Keratinocyte (primary cell): ENCODE results near the gene OTOF. TPM values are rescaled to one million over a fixed set of nuclear protein-coding genes. Genes with fewer than 3 reads are reported as not detected.

Experiments used
- DNase-seq: peaks from one replicate; pipeline ENCODE4 v3.0.0-alpha.2; 2011; ENCODE audit warnings: low read depth, missing footprints, low spot score
- FAIRE-seq: peaks from 2 replicates; lab custom pipeline; 2011; peaks lifted over from hg19 to GRCh38; lab: Jason Lieb, UNC
- H2AFZ ChIP-seq: 2 replicates; pipeline ENCODE4 v1.6.0; 2012; ENCODE audit warnings: low read length, control low read depth, inconsistent platforms; ENCODE audit not compliant: control insufficient read depth
- H3K27ac ChIP-seq: 2 replicates; pipeline ENCODE4 v1.5.1; 2011; ENCODE audit warnings: low read length; ENCODE audit not compliant: control insufficient read depth, insufficient read depth
- H3K27me3 ChIP-seq: 3 replicates; pipeline ENCODE4 v1.6.0; 2011; ENCODE audit warnings: low read length; ENCODE audit not compliant: control insufficient read depth, insufficient read depth; ENCODE audit errors: extremely low read depth
- H3K36me3 ChIP-seq, 2 experiments: 2 replicates in 1 of 2; 3 replicates in 1 of 2; pipeline ENCODE4 v1.5.1; 2011; ENCODE audit warnings: low read length in 2 of 2, mild to moderate bottlenecking in 1 of 2; ENCODE audit not compliant: control insufficient read depth in 2 of 2, insufficient read depth in 2 of 2; ENCODE audit errors: extremely low read depth in 1 of 2
- H3K4me1 ChIP-seq: 3 replicates; pipeline ENCODE4 v1.5.1; 2011; ENCODE audit warnings: low read length; ENCODE audit not compliant: control insufficient read depth, insufficient read depth; ENCODE audit errors: extremely low read depth
- H3K4me2 ChIP-seq: 3 replicates; pipeline ENCODE4 v1.6.0; 2011; ENCODE audit warnings: low read depth, low read length; ENCODE audit not compliant: control insufficient read depth, insufficient read depth; ENCODE audit errors: extremely low read depth
- H3K4me3 ChIP-seq, 3 experiments: fragments of 200-600 bp in 1 of 3; sonication (generic) in 1 of 3; 2 replicates in 2 of 3; 3 replicates in 1 of 3; pipeline ENCODE4 v1.5.1; 2011 to 2016; ENCODE audit warnings: low read length in 3 of 3, mild to moderate bottlenecking in 3 of 3, control low read depth in 2 of 3, inconsistent platforms in 1 of 3, low read depth in 1 of 3, mixed read lengths in 1 of 3, mixed run types in 1 of 3, moderate library complexity in 1 of 3; ENCODE audit not compliant: control insufficient read depth in 2 of 3, insufficient read depth in 2 of 3; ENCODE audit errors: extremely low read depth in 1 of 3
- H3K79me2 ChIP-seq: 2 replicates; pipeline ENCODE4 v1.6.0; 2012; ENCODE audit warnings: low read length; ENCODE audit not compliant: control insufficient read depth, insufficient read depth
- H3K9ac ChIP-seq: 3 replicates; pipeline ENCODE4 v1.6.0; 2011; ENCODE audit warnings: low read length; ENCODE audit not compliant: control insufficient read depth, insufficient read depth; ENCODE audit errors: extremely low read depth
- H3K9me1 ChIP-seq: 3 replicates; pipeline ENCODE4 v1.6.0; 2011; ENCODE audit warnings: low read length; ENCODE audit not compliant: control insufficient read depth, insufficient read depth; ENCODE audit errors: extremely low read depth
- H3K9me3 ChIP-seq: 2 replicates; pipeline ENCODE4 v1.5.1; 2012; ENCODE audit warnings: low read depth, low read length; ENCODE audit not compliant: control insufficient read depth
- H4K20me1 ChIP-seq: 3 replicates; pipeline ENCODE4 v1.6.0; 2011; ENCODE audit warnings: low read length; ENCODE audit not compliant: control insufficient read depth, insufficient read depth; ENCODE audit errors: extremely low read depth
- EZH2 ChIP-seq: IDR thresholded peaks from one replicate; pipeline ENCODE4 v1.6.1; 2012; ENCODE audit warnings: inconsistent platforms, mild to moderate bottlenecking, low read length, moderate library complexity
- dilution Hi-C: fragments of 300-500 bp; cut with MboI; formaldehyde crosslinking; loops from one replicate; pipeline ENCODE4 v1.7.0; 2020; ENCODE audit warnings: low sequenced_read_pairs; ENCODE audit not compliant: extremely low pct_ligation_motif_present
- polyA plus RNA-seq, 5 experiments: library from polyadenylated mRNA; depleted of rRNA in 3 of 5; stranded (reverse) in 3 of 5; stranded (forward) in 1 of 5; unstranded in 1 of 5; fragments of >200 nt; gene quantifications; 1 replicate in 1 of 5; 2 replicates in 3 of 5; 3 replicates in 1 of 5; pipeline versions ENCODE4 v1.2.1 to v1.2.3, GENCODE V29; 2011 to 2012; ENCODE audit warnings: missing spikeins in 2 of 5, low read depth in 1 of 5, low replicate concordance in 1 of 5
- TF ChIP-seq, protein P1 (sequence below), 3 experiments: IDR thresholded peaks in 1 of 3; conservative IDR thresholded peaks in 1 of 3; optimal IDR thresholded peaks in 1 of 3; 2 replicates in 2 of 3; 3 replicates in 1 of 3; pipeline versions ENCODE3 to v1.5.1; 2011; ENCODE audit warnings: low read length in 3 of 3, mild to moderate bottlenecking in 3 of 3, moderate library complexity in 2 of 3, control low read depth in 1 of 3, inconsistent platforms in 1 of 3; ENCODE audit not compliant: insufficient read depth in 2 of 3; ENCODE audit errors: extremely low read depth in 1 of 3

OTOF gene
- polyA plus RNA-seq, 1 donor (not counting 4 experiments of a cell fraction or from before 2014, with no cell fraction given): not detected

DNA sequence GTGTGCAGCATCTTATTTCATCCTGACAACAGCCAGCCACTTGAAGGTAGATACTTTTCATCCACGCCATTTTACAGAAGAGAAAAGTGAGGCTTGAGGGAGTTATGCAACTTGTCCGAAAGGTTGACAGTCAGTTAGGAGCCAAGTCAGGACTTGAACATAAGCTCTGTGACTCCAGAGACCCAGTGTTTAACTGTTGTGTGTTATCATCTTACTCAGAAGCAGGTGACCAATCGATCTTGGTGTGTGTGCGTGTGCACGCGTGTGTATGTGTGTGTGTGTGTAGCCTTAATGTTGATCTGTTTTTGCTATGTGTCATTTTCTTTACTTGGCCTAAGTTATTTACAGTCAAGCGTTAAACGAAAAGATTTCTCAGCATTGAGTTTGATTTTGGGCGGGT is 54.2 kb downstream of the OTOF start:
- H4K20me1 ChIP-seq: no peaks in the 10 kb centered on the region
- no peak overlapping the region for H3K4me2 ChIP-seq
- H3K4me3 ChIP-seq: no peak overlapping the region
- no peaks in the 10 kb centered on the region for H3K9me3 ChIP-seq
- no peak for FAIRE-seq
- H3K27me3 ChIP-seq: no peaks in the 10 kb centered on the region
- no peak overlapping the region for H2AFZ ChIP-seq
- no peaks in the 10 kb centered on the region for H3K9me1 ChIP-seq
- dilution Hi-C loops: no loop called here
- TF ChIP-seq, protein P1, sequence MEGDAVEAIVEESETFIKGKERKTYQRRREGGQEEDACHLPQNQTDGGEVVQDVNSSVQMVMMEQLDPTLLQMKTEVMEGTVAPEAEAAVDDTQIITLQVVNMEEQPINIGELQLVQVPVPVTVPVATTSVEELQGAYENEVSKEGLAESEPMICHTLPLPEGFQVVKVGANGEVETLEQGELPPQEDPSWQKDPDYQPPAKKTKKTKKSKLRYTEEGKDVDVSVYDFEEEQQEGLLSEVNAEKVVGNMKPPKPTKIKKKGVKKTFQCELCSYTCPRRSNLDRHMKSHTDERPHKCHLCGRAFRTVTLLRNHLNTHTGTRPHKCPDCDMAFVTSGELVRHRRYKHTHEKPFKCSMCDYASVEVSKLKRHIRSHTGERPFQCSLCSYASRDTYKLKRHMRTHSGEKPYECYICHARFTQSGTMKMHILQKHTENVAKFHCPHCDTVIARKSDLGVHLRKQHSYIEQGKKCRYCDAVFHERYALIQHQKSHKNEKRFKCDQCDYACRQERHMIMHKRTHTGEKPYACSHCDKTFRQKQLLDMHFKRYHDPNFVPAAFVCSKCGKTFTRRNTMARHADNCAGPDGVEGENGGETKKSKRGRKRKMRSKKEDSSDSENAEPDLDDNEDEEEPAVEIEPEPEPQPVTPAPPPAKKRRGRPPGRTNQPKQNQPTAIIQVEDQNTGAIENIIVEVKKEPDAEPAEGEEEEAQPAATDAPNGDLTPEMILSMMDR (optimal IDR thresholded peaks at IDR 0.05 in 1 of 3, IDR thresholded peaks at IDR 0.05 in 1 of 3, conservative IDR thresholded peaks at IDR 0.05 in 1 of 3; ENCODE audit: extremely low read depth in 1 of 3, insufficient read depth in 2 of 3, low read length in 3 of 3): no peak
- no peak for TF ChIP-seq EZH2
- H3K27ac ChIP-seq: no peak overlapping the region
- H3K79me2 ChIP-seq: no peaks in the 10 kb centered on the region
- no peak overlapping the region for H3K9ac ChIP-seq
- DNase-seq: no peak
- no peaks in the 10 kb centered on the region for H3K4me1 ChIP-seq
- H3K36me3 ChIP-seq: no peaks in the 10 kb centered on the region

DNA sequence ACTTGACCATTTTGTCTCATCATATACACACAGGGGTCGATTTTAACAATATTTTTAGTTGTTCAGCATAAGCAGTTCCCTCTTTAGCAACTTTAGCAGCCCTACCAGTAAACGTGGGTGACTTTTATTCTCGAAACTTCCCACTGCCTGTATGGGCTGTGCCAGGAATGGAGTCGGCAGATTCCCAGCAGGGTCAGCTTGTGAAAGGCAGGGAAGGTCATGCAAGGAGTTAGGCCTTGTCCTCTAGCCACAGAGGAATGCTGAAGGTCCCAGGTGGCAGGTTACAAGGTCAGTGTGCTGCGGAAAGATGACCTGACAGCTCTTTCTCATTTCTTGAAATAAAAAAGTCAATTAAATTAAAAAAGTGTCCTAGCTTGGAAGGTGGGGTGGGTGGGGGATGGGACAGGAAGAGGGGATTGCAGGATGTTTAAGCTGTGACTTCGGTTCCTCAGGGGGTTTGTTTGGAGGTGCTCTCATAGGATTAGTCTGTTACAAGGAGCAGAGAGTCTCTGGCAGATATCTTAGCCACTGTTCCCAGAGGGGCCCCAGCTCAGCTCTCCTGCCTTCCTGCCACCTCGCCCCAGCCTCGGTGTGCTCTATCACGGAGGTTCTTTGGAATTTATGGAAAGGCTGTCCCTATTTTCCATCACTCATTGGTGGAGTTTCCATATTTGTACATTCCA is 54.8 kb downstream of the OTOF start:
- H3K4me1 ChIP-seq: no peaks in the 10 kb centered on the region
- H3K4me3 ChIP-seq: no peak overlapping the region
- no peak overlapping the region for H3K9ac ChIP-seq
- no peaks in the 10 kb centered on the region for H4K20me1 ChIP-seq
- no peaks in the 10 kb centered on the region for H3K9me3 ChIP-seq
- no peaks in the 10 kb centered on the region for H3K36me3 ChIP-seq
- no peak overlapping the region for H2AFZ ChIP-seq
- H3K27ac ChIP-seq: no peak overlapping the region
- dilution Hi-C loops: no loop called here
- no peaks in the 10 kb centered on the region for H3K27me3 ChIP-seq
- H3K9me1 ChIP-seq: no peaks in the 10 kb centered on the region
- DNase-seq (no peak), FAIRE-seq (no peak)
- TF ChIP-seq, protein P1 (optimal IDR thresholded peaks at IDR 0.05 in 1 of 3, IDR thresholded peaks at IDR 0.05 in 1 of 3, conservative IDR thresholded peaks at IDR 0.05 in 1 of 3; ENCODE audit: extremely low read depth in 1 of 3, insufficient read depth in 2 of 3, low read length in 3 of 3): no peak
- TF ChIP-seq EZH2: no peak
- H3K4me2 ChIP-seq: no peak overlapping the region
- no peaks in the 10 kb centered on the region for H3K79me2 ChIP-seq
